ENCODE data around the gene CERS6.

GRCh38 chr2:168521053-168521741 lies 65.1 kb downstream of the CERS6 start:
- TF ChIP-seq CTCF (IDR thresholded peaks at IDR 0.05) (no peak), REST (IDR thresholded peaks at IDR 0.05; ENCODE audit: insufficient read depth in 1 of 2, low read depth in 2 of 2, low read length in 1 of 2) (no peak), TCF7L2 (IDR thresholded peaks at IDR 0.05; ENCODE audit: low read depth, low read length) (no peak), POLR2AphosphoS5 (IDR thresholded peaks at IDR 0.05; ENCODE audit: low read depth, low read length) (no peak), SIN3A (IDR thresholded peaks at IDR 0.05; ENCODE audit: borderline replicate concordance, insufficient read depth, low read depth, low read length) (no peak)
